Measurements from ENCODE around the gene OXNAD1.

DNA sequence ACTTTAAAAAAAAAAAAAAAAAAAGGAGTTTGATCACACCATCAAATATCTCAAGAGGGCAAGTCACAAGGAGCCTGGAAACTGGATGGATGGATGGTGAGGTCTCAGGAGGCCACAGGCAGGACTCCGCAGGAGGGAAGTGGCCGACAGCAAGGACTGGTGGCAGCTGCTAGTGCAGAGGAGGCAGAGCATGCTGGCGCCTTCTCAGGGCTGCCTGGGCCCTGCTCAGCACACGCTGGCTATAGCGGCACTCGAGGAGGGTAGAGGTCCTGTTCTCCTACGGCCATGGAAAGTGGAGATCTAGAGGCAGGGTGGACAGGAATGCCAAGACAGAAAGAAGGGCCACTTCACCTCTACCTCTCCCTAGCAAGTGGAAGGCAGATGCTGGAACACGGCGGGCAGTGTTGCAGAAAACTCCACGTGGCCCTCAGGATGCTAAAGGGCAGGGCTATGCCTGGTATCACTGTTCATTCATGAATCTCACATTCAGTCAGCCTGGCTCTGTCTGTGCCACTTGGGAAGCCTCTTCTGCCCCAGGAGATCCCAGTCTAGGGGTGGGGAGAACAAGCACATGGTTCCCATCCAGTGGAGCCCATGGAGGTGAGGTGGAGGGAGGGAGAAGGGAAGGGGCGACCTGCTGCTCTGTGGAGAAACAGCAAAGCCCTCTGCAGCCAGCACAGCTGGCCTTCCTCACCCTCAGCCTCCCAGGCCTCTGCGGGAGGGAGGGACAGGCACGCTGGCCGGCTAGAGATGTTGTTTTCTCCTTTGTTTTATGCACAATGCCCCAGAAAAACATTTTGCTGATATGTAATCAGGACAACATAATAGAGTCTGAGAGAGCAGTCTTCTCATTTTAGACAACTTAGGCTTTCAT is 71.0 kb downstream of the OXNAD1 start:
- TF ChIP-seq, protein P1, sequence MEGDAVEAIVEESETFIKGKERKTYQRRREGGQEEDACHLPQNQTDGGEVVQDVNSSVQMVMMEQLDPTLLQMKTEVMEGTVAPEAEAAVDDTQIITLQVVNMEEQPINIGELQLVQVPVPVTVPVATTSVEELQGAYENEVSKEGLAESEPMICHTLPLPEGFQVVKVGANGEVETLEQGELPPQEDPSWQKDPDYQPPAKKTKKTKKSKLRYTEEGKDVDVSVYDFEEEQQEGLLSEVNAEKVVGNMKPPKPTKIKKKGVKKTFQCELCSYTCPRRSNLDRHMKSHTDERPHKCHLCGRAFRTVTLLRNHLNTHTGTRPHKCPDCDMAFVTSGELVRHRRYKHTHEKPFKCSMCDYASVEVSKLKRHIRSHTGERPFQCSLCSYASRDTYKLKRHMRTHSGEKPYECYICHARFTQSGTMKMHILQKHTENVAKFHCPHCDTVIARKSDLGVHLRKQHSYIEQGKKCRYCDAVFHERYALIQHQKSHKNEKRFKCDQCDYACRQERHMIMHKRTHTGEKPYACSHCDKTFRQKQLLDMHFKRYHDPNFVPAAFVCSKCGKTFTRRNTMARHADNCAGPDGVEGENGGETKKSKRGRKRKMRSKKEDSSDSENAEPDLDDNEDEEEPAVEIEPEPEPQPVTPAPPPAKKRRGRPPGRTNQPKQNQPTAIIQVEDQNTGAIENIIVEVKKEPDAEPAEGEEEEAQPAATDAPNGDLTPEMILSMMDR (conservative IDR thresholded peaks at IDR 0.05 in 1 of 2, IDR thresholded peaks at IDR 0.05 in 1 of 2; ENCODE audit: low read depth in 1 of 2, low read length in 2 of 2), result no peak
- TF ChIP-seq EZH2 (IDR thresholded peaks at IDR 0.05; ENCODE audit: low read length, missing control alignments), result no peak
